T-helper 1 cell treated with Interleukin-12 subunit alpha and Interleukin-12 subunit beta and Interleukin-4 antibody, amounts not matched to agents 30 ng/mL and 1 ng/mL, for 36 hours (primary cell): Measurements from ENCODE around the gene TMEM129. TPM values are rescaled to one million over a fixed set of nuclear protein-coding genes. Genes with fewer than 3 reads are reported as not detected.
"Not testable (repeated sequence)": the region's sequence is repeated elsewhere in the genome, so short reads cannot be mapped to it uniquely, and the experiment has no call there.

Experiments
- intact Hi-C: fragments of 100-400 bp; cut with micrococcal nuclease; formaldehyde crosslinking; loops from one replicate; pipeline ENCODE4 v1.15.1; 2024
- total RNA-seq: library from RNA; stranded (reverse); gene quantifications from 2 replicates; pipeline ENCODE4 v1.2.3, GENCODE V29; 2022

TMEM129 gene
- total RNA-seq, 1 donor from 2014 or later, result 24.9 TPM

DNA sequence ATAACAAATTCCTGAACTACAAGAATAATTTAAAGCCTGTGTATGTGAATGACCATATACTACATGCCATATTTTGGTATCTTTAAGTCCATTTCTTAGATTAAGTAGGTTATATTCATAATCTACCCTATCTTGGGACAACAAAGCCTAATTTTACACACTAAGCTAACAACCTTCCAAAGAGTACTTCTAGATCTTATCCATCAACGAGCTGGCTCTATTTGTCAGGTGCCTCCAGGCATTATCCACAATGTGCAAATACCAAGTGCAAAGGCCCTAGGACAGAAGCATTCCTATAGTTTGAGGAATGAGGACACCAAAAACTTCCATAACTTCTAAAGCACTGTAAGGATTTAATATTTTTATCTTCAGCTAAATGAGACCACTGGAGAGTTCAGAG is 12.5 kb downstream of the TMEM129 start:
- intact Hi-C loops, result no loop called here

- intact Hi-C loops, result no loop called here
These were observed 14.8 kb downstream of the TMEM129 start for GRCh38 chr4:1706358-1706757.

DNA sequence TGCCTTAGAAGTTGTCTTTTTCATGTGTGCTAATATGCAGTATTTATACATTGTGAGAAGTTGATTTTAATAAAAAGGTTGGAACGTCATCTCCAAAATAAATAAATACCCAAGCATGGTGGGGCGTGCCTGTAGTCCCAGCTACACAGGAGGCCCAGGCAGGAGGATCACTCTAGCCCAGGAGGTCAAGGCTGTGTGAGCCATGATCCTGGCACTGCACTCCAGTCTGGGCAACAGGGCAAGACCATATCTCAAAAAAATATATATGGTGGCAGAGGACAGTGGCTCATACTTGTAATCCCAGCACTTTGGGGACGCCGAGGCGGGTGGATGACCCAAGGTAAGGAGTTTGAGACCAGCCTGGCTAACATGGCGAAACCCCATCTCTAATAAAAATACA is 15.4 kb downstream of the TMEM129 start:
- intact Hi-C loops, result no loop called here

DNA sequence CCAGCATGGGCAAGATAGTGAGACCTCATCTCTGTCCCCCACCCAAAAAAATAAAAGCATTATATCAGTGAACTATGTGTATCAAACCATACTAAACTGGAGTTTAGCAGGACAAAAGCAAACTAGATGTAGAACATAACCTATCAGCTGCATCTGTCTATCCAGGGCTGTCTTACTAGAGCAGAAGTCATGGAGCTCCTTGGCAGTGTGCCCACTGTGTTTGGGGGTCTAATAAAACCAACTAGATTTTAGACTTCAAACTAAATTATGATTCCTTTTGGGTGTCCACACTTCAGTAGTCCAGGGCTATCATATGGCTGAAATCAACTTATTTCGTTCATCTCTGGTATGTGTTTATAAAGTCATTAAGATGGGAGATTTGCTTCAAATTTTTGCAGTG is 17.3 kb downstream of the TMEM129 start:
- intact Hi-C loops, result no loop called here

- intact Hi-C loops, result not testable (repeated sequence)
These were observed 19.5 kb downstream of the TMEM129 start for GRCh38 chr4:1701671-1702070.

DNA sequence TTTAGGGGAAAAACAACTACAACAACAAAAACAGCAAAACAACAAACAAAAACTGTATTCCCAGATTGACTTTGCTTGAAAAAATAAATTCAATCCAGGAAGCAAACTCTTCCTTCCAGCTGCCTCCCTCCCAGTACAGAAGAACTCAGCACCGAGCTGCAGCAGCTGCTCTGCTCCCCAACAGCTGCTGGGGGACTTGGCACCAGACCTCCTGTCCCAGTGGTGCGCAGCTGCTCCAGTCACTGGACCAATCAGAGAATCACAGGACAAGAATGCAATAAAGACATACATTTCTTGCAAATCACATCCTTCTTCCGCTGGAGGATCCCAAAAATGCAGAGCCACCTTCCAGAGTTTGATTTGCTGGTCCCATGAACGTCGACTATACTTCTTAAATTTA is 25.2 kb downstream of the TMEM129 start:
- intact Hi-C loops, result no loop called here

GRCh38 chr4:1693131-1693896 is 27.8 kb downstream of the TMEM129 start:
- intact Hi-C loops, result loop anchor here (1.0 to 2.0 kb wide), 5 partner anchors 9 to 549 kb away; partner anchors contain the start of genes FAM53A, HAUS3, POLN and SLBP

DNA sequence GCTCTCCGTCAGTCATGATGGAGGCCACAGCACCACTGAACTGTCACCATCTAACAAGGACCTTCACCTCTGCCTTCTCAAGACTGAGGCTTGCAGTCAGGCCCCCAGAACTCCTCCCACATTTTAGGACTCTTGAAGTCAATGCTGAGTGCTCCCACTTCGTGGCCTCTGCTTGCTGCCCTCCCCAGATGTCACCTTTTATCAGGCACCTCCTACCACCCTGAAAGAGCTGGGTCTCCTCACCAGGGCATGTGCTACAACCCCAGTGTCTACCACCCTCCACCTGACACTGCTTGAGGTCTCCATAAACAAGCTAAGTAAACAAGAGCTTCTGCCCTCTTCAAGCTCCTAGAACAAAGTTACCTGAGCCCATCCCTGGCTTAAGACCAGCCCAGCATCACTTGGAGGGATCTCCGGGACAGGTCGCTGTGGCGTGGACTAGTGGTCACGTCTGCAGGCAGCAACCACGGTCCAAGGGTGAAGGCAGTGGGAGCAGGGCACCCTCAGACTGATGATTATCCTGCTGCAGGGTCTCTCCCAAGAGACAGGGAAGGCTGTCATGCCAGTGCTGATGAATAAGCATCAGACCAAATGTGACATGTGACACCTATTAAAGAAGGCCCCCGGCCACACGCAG is 29.3 kb downstream of the TMEM129 start:
- intact Hi-C loops, result loop anchor here (2.0 kb wide), 1 partner anchor 551 kb away; the partner anchor contains the start of genes HAUS3 and POLN

GRCh38 chr4:1690698-1691097 is 30.4 kb downstream of the TMEM129 start:
- intact Hi-C loops, result no loop called here

DNA sequence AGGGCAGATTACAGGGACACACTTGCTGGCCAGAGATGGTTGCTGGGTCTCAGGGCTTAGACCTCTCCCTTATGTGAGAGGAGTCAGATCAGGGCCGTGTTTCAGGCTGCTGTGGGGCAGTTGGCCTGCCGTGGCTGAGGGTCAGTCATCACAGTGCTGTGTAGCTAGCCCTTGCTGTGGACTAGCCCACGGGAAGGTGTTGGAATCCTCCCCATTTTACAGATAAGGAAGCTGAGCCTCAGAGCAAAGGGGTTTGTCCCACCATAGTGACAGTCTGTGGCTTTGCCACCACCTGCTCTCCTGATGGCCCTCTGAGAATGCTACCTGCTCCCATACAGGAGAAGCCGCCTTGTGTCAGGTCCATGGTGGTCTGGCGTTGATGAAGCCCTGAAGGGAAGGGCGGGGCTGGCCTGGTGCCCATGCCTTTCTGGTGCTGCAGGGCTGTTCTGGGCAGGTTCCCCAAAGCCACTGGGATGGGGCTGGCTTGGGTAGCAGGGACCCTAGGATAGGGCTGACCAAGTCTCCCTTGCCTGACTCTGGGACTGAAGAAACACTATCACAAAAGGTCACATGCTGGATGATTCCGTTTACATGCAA is 34.6 kb downstream of the TMEM129 start:
- intact Hi-C loops, result loop anchor here (10.0 kb wide), 1 partner anchor 728 kb away; the partner anchor contains the start of genes CFAP99 and ZFYVE28

- intact Hi-C loops, result loop anchor here (2.0 to 10.0 kb wide), 3 partner anchors 107 to 729 kb away; partner anchors contain the start of genes CFAP99, FGFR3, FGFRL1 and ZFYVE28
These were observed 35.6 kb downstream of the TMEM129 start for GRCh38 chr4:1685235-1686150.

GRCh38 chr4:1684506-1685234 is 36.5 kb downstream of the TMEM129 start:
- intact Hi-C loops, result loop anchor here (1.0 to 10.0 kb wide), 7 partner anchors 9 to 730 kb away; partner anchors contain the start of genes CFAP99, FGFR3, FGFRL1 and SLBP

DNA sequence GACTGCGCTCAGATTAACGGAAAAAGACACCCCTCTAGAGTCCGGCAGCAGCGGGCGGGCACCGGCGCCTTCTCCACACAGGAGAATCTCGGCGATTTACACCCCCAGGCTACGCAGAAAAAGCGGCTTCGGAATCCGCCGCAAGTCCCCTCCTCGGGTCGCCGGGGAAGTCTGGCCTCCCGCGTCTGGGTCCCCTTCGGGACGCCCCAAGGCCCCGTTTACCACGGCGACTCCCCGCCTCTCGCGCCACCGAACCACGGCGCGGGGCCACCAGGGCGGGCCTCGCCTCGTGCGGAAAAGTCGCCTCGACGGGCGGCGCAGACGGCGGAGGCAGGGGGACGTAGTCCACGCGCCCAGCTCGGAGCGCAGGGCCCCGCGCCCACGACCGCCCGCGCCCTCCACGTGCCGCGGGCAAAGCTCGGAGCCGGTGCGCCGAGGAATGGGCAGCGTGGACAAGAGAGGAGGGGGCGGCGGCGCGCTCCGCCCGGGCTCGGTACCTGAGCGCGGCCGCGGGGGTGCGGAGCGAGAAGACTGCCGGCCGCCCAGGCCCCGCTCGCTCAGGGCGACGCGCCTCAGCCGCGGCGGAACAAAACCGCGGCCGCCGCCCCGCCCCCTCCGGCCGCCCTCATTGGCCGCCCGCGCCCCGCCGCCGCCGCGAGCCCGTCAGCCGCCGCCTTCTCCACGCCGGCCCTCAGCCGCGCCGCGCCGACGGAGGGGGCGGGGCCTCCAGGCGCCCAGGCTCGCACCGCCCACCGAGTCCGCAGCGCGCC is 37.2 kb downstream of the TMEM129 start, which contains the start of gene FAM53A:
Gene FAM53A (minus strand): TSS at position 578 of the 770 bp plus-strand sequence. CDS start 15,572 bp downstream, outside the sequence.
- intact Hi-C loops, result loop anchor here (1.0 to 10.0 kb wide), 7 partner anchors 9 to 731 kb away; partner anchors contain the start of genes CFAP99, FGFR3, FGFRL1 and SLBP

- intact Hi-C loops, result loop anchor here (10.0 kb wide), 1 partner anchor 732 kb away; the partner anchor contains the start of genes CFAP99 and ZFYVE28
These were observed 37.8 kb downstream of the TMEM129 start for GRCh38 chr4:1683261-1683735.

GRCh38 chr4:1682860-1683259 is 38.3 kb downstream of the TMEM129 start:
- intact Hi-C loops, result loop anchor here (10.0 kb wide), 1 partner anchor 732 kb away; the partner anchor contains the start of genes CFAP99 and ZFYVE28

DNA sequence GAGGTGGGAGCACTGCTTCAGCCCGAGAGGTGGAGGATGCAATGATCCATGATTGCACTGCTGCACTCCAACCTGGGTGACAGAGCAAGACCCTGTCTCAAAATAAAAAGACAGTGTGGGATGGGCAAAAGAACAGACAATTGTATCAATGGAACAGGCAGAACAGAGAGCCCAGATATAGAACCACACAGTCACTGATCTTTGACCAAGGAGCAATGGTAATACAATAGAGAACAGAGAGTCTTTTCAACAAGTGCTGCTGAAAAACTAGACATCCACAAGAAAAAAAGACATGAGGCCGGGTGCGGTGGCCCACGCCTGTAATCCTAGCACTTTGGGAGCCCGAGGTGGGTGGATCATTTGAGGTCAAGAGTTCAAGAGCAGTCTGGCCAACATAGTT is 42.9 kb downstream of the TMEM129 start:
- intact Hi-C loops, result no loop called here

- intact Hi-C loops, result no loop called here
These were observed 44.3 kb downstream of the TMEM129 start for GRCh38 chr4:1676605-1677525.

DNA sequence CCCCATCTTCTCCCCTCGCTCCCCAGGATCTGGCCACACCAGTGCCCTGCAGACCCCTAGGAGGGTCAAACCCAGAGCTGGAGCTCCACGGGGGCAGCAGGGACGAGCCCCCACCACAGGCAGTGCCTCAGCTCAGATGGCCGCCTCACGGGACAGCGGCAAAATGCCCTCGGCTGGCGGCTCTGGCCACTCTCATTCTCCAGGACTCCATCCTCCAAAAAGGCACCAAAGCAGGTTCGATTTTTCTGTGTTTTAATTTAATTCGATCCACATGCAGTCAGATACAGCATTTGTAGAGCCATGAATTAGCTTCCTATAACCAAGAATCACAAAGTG is 45.4 kb downstream of the TMEM129 start:
- intact Hi-C loops, result no loop called here
